Measurements from ENCODE around the gene PAFAH1B1. TPM values are rescaled to one million over a fixed set of nuclear protein-coding genes. Genes with fewer than 3 reads are reported as not detected.

The PAFAH1B1 gene
- total RNA-seq (2022; extraction: Qiagen RNA extraction), result 190 to 225 TPM (median 193 TPM) in 5 replicates

GRCh38 chr17:2592971-2593820 is at the start of gene PAFAH1B1:
TSS of gene PAFAH1B1 (plus strand) at chr17:2593654. CDS start at chr17:2638289, 44,635 bp downstream.

DNA sequence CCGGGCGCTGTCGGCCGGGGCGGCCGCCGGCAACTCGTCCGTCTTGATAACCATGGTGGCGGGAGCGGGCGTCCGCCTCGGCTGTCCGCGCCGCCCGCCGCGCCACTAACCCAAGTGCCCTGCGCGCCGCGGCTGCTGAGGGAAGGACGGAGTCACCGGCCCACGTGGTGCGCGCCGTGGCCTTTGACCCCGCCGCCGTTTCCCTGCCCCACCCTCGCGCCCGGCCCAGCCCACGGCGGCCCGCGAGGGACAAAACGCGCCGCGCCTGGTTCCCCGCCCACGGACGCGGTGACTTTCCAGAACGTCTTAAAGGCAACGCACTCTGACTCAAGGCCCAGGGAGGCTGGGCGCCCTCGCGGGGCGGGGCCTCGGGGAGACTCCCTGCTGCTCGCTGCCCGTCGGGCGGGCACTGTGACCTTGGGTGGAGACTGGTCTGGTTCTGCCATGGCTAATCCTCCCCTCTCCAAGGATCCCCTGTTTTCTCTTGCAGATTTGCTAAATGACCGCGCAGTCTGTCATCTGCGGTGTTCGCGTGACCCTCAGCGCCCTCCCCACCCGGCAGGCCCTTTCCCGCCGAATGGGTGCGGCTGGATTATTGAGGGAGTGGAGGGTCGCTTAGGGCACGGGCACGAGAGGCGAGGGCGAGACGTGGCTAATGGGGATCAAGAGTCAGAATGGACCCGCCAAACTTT is 118.3 kb downstream of the PAFAH1B1 start, which contains the start of gene CLUH:
Gene CLUH (minus strand): TSS at position 157 of the 692 bp plus-strand sequence. CDS start 103 bp downstream, at position 54.

Other genes starting within 250 kb of the PAFAH1B1 start
- 10.8 to 21.8 TPM (median 17.3 TPM) in 5 replicates for gene MNT, start 192.6 kb upstream of the PAFAH1B1 start, total RNA-seq (2022; extraction: Qiagen RNA extraction)
- 28.1 to 38.1 TPM (median 36.5 TPM) in 5 replicates for gene METTL16, start 81.8 kb upstream of the PAFAH1B1 start, total RNA-seq (2022; extraction: Qiagen RNA extraction)
- 71.1 to 123 TPM (median 117 TPM) in 5 replicates for gene CLUH, start 118.1 kb downstream of the PAFAH1B1 start, total RNA-seq (2022; extraction: Qiagen RNA extraction)
- 0.03 to 0.15 TPM (median 0.11 TPM) in 5 replicates for gene CCDC92B, start 156.0 kb downstream of the PAFAH1B1 start, total RNA-seq (2022; extraction: Qiagen RNA extraction)
- 26.0 to 36.5 TPM (median 33.9 TPM) in 5 replicates for gene RAP1GAP2, start 202.8 kb downstream of the PAFAH1B1 start, total RNA-seq (2022; extraction: Qiagen RNA extraction)